Panc1 (cell line): ENCODE measurements around the gene SLC6A12.

Source experiments
- POLR2AphosphoS5 ChIP-seq: IDR thresholded peaks from 2 replicates; pipeline ENCODE4 v1.6.1; 2012; ENCODE audit warnings: mild to moderate bottlenecking, low read depth, low read length, moderate library complexity
- SIN3A ChIP-seq: IDR thresholded peaks from 2 replicates; pipeline ENCODE4 v1.6.1; 2012; ENCODE audit warnings: low read depth, mild to moderate bottlenecking, low read length, moderate library complexity, borderline replicate concordance; ENCODE audit not compliant: insufficient read depth
- TF ChIP-seq, protein P1 (sequence below): fragments of 450-650 bp; IDR thresholded peaks from 2 replicates; pipeline ENCODE4 v1.5.1; 2017; ENCODE audit warnings: mild to moderate bottlenecking
- TF ChIP-seq, protein P2 (sequence below), 2 experiments: IDR thresholded peaks; 2 replicates each; pipeline ENCODE4 v1.6.1; 2011 to 2012; ENCODE audit warnings: low read depth in 2 of 2, control low read depth in 1 of 2, low read length in 1 of 2, mild to moderate bottlenecking in 1 of 2, moderate library complexity in 1 of 2; ENCODE audit not compliant: insufficient read depth in 1 of 2

DNA sequence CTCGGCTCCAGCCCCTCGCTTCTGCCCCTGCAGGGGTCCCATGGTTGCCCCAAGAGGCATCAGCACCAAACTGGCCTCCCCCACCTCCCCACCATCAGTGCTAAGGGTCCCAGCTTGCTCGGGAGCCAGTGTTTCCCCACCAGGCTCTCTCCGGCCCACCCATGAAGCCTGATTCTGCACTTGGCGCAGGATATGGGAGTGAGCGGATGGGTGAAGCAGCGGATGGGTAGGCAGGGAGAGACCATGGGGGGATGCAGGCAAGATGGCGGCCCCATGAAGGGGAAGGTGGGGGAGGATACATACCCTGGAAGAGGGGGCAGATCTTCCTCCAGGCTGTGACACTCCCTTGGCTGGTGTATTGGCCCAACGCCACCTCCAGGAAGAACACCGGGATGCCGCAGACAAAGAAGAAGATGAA, 9.7 kb downstream of the SLC6A12 start:
- TF ChIP-seq, protein P1, sequence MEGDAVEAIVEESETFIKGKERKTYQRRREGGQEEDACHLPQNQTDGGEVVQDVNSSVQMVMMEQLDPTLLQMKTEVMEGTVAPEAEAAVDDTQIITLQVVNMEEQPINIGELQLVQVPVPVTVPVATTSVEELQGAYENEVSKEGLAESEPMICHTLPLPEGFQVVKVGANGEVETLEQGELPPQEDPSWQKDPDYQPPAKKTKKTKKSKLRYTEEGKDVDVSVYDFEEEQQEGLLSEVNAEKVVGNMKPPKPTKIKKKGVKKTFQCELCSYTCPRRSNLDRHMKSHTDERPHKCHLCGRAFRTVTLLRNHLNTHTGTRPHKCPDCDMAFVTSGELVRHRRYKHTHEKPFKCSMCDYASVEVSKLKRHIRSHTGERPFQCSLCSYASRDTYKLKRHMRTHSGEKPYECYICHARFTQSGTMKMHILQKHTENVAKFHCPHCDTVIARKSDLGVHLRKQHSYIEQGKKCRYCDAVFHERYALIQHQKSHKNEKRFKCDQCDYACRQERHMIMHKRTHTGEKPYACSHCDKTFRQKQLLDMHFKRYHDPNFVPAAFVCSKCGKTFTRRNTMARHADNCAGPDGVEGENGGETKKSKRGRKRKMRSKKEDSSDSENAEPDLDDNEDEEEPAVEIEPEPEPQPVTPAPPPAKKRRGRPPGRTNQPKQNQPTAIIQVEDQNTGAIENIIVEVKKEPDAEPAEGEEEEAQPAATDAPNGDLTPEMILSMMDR, result no peak
- TF ChIP-seq POLR2AphosphoS5 (no peak), SIN3A (no peak)
- TF ChIP-seq, protein P2, sequence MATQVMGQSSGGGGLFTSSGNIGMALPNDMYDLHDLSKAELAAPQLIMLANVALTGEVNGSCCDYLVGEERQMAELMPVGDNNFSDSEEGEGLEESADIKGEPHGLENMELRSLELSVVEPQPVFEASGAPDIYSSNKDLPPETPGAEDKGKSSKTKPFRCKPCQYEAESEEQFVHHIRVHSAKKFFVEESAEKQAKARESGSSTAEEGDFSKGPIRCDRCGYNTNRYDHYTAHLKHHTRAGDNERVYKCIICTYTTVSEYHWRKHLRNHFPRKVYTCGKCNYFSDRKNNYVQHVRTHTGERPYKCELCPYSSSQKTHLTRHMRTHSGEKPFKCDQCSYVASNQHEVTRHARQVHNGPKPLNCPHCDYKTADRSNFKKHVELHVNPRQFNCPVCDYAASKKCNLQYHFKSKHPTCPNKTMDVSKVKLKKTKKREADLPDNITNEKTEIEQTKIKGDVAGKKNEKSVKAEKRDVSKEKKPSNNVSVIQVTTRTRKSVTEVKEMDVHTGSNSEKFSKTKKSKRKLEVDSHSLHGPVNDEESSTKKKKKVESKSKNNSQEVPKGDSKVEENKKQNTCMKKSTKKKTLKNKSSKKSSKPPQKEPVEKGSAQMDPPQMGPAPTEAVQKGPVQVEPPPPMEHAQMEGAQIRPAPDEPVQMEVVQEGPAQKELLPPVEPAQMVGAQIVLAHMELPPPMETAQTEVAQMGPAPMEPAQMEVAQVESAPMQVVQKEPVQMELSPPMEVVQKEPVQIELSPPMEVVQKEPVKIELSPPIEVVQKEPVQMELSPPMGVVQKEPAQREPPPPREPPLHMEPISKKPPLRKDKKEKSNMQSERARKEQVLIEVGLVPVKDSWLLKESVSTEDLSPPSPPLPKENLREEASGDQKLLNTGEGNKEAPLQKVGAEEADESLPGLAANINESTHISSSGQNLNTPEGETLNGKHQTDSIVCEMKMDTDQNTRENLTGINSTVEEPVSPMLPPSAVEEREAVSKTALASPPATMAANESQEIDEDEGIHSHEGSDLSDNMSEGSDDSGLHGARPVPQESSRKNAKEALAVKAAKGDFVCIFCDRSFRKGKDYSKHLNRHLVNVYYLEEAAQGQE (IDR thresholded peaks at IDR 0.05; ENCODE audit: insufficient read depth in 1 of 2, low read depth in 2 of 2, low read length in 1 of 2), result no peak
